ENCODE data around the gene BMP7.

BMP7 gene

DNA sequence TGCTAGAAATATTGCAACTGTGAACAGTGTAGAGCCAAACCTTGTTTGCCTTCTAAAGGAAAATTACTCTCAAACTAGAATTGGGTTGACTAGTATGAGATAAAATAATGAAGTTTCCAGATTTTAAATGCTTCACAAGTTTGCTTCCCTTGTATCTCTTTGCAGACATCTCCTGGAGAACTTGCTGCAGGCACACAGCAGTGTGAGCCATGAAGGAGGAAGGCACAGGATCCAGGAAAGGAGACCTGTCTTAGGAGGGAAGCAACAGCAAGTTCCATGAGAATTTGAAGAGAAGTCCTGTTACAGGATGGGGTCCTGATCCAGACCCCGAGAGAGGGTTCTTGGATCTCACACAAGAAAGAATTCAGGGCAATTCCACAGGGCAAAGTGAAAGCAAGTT lies 115.9 kb downstream of the BMP7 start:
- H4K8ac ChIP-seq (ENCODE audit: low read depth, low read length): no peak overlapping the region
- H3K27me3 ChIP-seq (ENCODE audit: insufficient read depth, low read length): no peaks in the 10 kb centered on the region
- peaks cover 2% of the 10 kb centered on the region for H3K9me3 ChIP-seq (ENCODE audit: insufficient read depth, low read depth, low read length)
- H3K23ac ChIP-seq (ENCODE audit: low read length): no peak overlapping the region
- H2BK5ac ChIP-seq (ENCODE audit: low read depth, low read length, poor library complexity): no peak overlapping the region
- no peak overlapping the region for H2BK120ac ChIP-seq (ENCODE audit: insufficient read depth, low read length, poor library complexity)
- H4K12ac ChIP-seq (ENCODE audit: low read depth, low read length): no peak overlapping the region
- no peak overlapping the region for H3K4me2 ChIP-seq (ENCODE audit: low read length)
- H3K27ac ChIP-seq (ENCODE audit: low read depth, low read length): no peak overlapping the region
- no peak overlapping the region for H3K9ac ChIP-seq (ENCODE audit: low read length)
- no peak for DNase-seq
- H3K79me2 ChIP-seq (ENCODE audit: control insufficient read depth, insufficient read depth, low read length, poor library complexity): no peaks in the 10 kb centered on the region
- WGBS (ENCODE audit: extremely low coverage, insufficient coverage, insufficient read length): no CpG with 5 or more reads among the region's 1 CpG
- H3K36me3 ChIP-seq (ENCODE audit: control insufficient read depth in 1 of 2, insufficient read depth in 2 of 2, low read length in 2 of 2): no peaks in the 10 kb centered on the region
- H3K4me3 ChIP-seq (ENCODE audit: low read depth, low read length): no peak overlapping the region
- H3K18ac ChIP-seq (ENCODE audit: low read length): no peak overlapping the region
- no peak overlapping the region for H4K91ac ChIP-seq (ENCODE audit: low read depth, low read length)
- H2AK5ac ChIP-seq (ENCODE audit: low read length): no peak overlapping the region
- H3K4ac ChIP-seq (ENCODE audit: low read depth, low read length): no peak overlapping the region
- H2AFZ ChIP-seq (ENCODE audit: insufficient read depth, low read length, poor library complexity): no peak overlapping the region
- H3K4me1 ChIP-seq (ENCODE audit: control insufficient read depth in 1 of 2, insufficient read depth in 2 of 2, low read length in 2 of 2): no peaks in the 10 kb centered on the region
- H2BK12ac ChIP-seq (ENCODE audit: low read length): no peak overlapping the region
- no peak overlapping the region for H3K14ac ChIP-seq (ENCODE audit: low read length)
- H3K79me1 ChIP-seq (ENCODE audit: low read length): no peaks in the 10 kb centered on the region

DNA sequence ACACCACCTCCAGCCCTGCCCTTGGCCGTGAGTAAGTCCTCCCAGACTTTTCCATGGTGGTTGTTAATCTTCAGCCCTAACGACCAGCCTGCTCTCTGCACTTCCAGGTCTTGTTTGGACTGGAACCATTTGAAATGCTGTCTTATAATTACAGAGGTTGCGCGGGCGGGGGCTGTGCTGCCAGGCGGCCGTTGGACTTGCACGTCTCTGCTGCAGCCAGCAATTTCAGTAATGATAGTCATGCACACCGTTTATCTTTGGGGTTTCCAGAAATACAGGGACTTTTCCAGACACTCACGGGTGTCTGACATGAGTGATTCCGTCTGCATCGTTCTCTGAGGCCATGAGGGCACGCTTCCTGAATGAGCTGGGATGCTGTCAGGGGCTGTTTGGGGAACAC lies 118.2 kb downstream of the BMP7 start:
- Histone ChIP-seq H2BK5ac (ENCODE audit: low read depth, low read length, poor library complexity) (no peak overlapping the region), H2BK120ac (ENCODE audit: insufficient read depth, low read length, poor library complexity) (no peak overlapping the region), H4K12ac (ENCODE audit: low read depth, low read length) (no peak overlapping the region), H3K4me3 (ENCODE audit: low read depth, low read length) (no peak overlapping the region), H4K8ac (ENCODE audit: low read depth, low read length) (no peak overlapping the region), H2BK12ac (ENCODE audit: low read length) (no peak overlapping the region), H3K4me1 (ENCODE audit: control insufficient read depth in 1 of 2, insufficient read depth in 2 of 2, low read length in 2 of 2) (no peaks in the 10 kb centered on the region), H3K14ac (ENCODE audit: low read length) (no peak overlapping the region), H4K91ac (ENCODE audit: low read depth, low read length) (no peak overlapping the region), H2AK5ac (ENCODE audit: low read length) (no peak overlapping the region), H3K36me3 (ENCODE audit: control insufficient read depth in 1 of 2, insufficient read depth in 2 of 2, low read length in 2 of 2) (no peaks in the 10 kb centered on the region), H3K4me2 (ENCODE audit: low read length) (no peak overlapping the region), H3K9ac (ENCODE audit: low read length) (no peak overlapping the region), H3K79me1 (ENCODE audit: low read length) (no peaks in the 10 kb centered on the region), H3K27ac (ENCODE audit: low read depth, low read length) (no peak overlapping the region), H3K4ac (ENCODE audit: low read depth, low read length) (no peak overlapping the region), H3K9me3 (ENCODE audit: insufficient read depth, low read depth, low read length) (no peaks in the 10 kb centered on the region), H3K79me2 (ENCODE audit: control insufficient read depth, insufficient read depth, low read length, poor library complexity) (no peaks in the 10 kb centered on the region), H3K18ac (ENCODE audit: low read length) (no peak overlapping the region), H3K23ac (ENCODE audit: low read length) (no peak overlapping the region), H3K27me3 (ENCODE audit: insufficient read depth, low read length) (no peaks in the 10 kb centered on the region), H2AFZ (ENCODE audit: insufficient read depth, low read length, poor library complexity) (no peak overlapping the region)
- WGBS (ENCODE audit: extremely low coverage, insufficient coverage, insufficient read length): no CpG with 5 or more reads among the region's 13 CpGs
- peak in 1 of 2 donors; percentile 13 for DNase-seq

DNA sequence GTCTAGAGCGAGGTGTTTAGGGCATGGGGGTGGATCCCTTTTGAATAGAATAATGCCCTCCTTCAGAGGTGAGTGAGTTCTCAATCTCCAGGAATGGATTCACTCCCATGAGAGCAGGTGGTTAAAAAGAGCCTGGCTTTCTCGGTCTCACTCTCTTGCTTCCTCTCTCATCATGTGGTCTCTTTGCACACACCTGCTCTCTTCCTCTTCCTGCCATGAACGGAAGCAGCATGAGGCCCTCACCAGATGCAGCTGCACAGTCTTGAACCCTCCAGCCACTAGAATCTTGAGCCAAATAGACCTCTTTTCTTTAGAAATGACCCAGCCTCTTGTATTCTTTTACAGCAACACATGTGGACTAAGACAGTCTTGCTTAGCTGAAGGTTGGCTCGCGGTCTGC lies 119.3 kb downstream of the BMP7 start:
- Histone ChIP-seq H3K4me1 (ENCODE audit: control insufficient read depth in 1 of 2, insufficient read depth in 2 of 2, low read length in 2 of 2) (no peaks in the 10 kb centered on the region), H3K4me3 (ENCODE audit: low read depth, low read length) (no peak overlapping the region), H3K9ac (ENCODE audit: low read length) (no peak overlapping the region), H4K12ac (ENCODE audit: low read depth, low read length) (no peak overlapping the region), H3K23ac (ENCODE audit: low read length) (no peak overlapping the region), H3K27me3 (ENCODE audit: insufficient read depth, low read length) (no peaks in the 10 kb centered on the region), H3K36me3 (ENCODE audit: control insufficient read depth in 1 of 2, insufficient read depth in 2 of 2, low read length in 2 of 2) (no peaks in the 10 kb centered on the region), H3K14ac (ENCODE audit: low read length) (no peak overlapping the region), H2AFZ (ENCODE audit: insufficient read depth, low read length, poor library complexity) (no peak overlapping the region), H2BK5ac (ENCODE audit: low read depth, low read length, poor library complexity) (no peak overlapping the region), H3K18ac (ENCODE audit: low read length) (no peak overlapping the region), H2AK5ac (ENCODE audit: low read length) (no peak overlapping the region), H3K27ac (ENCODE audit: low read depth, low read length) (no peak overlapping the region), H2BK120ac (ENCODE audit: insufficient read depth, low read length, poor library complexity) (no peak overlapping the region), H4K8ac (ENCODE audit: low read depth, low read length) (no peak overlapping the region), H3K79me1 (ENCODE audit: low read length) (no peaks in the 10 kb centered on the region), H3K4ac (ENCODE audit: low read depth, low read length) (no peak overlapping the region), H3K79me2 (ENCODE audit: control insufficient read depth, insufficient read depth, low read length, poor library complexity) (no peaks in the 10 kb centered on the region), H2BK12ac (ENCODE audit: low read length) (no peak overlapping the region), H3K4me2 (ENCODE audit: low read length) (no peak overlapping the region), H3K9me3 (ENCODE audit: insufficient read depth, low read depth, low read length) (no peaks in the 10 kb centered on the region), H4K91ac (ENCODE audit: low read depth, low read length) (no peak overlapping the region)
- no CpG with 5 or more reads among the region's 5 CpGs for WGBS (ENCODE audit: extremely low coverage, insufficient coverage, insufficient read length)
- DNase-seq: no peak

DNA sequence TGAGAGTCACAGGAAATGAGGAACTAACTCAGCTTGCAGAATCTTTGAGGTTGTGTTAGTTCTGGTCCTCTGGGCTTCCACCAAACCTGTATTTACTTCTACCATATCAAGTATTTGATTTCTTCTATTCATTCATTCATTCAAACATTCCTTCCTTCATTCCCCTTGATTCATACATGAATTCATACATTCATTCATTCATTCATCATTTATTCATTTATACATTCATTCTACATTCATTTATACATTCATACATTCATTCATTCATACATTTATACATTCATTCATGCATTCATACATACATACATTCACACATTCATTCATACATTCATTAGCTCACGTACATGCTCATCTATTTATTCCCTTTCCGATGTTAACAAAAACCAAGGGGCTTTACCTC lies 120.3 kb downstream of the BMP7 start:
- H4K91ac ChIP-seq (ENCODE audit: low read depth, low read length): no peak overlapping the region
- H3K79me1 ChIP-seq (ENCODE audit: low read length): no peaks in the 10 kb centered on the region
- H3K23ac ChIP-seq (ENCODE audit: low read length): no peak overlapping the region
- no peak overlapping the region for H4K12ac ChIP-seq (ENCODE audit: low read depth, low read length)
- no peak overlapping the region for H2BK5ac ChIP-seq (ENCODE audit: low read depth, low read length, poor library complexity)
- no peaks in the 10 kb centered on the region for H3K9me3 ChIP-seq (ENCODE audit: insufficient read depth, low read depth, low read length)
- H3K27ac ChIP-seq (ENCODE audit: low read depth, low read length): no peak overlapping the region
- no peak overlapping the region for H3K4ac ChIP-seq (ENCODE audit: low read depth, low read length)
- no peak overlapping the region for H3K14ac ChIP-seq (ENCODE audit: low read length)
- no peak overlapping the region for H4K8ac ChIP-seq (ENCODE audit: low read depth, low read length)
- no peaks in the 10 kb centered on the region for H3K27me3 ChIP-seq (ENCODE audit: insufficient read depth, low read length)
- no peak overlapping the region for H3K4me2 ChIP-seq (ENCODE audit: low read length)
- no peaks in the 10 kb centered on the region for H3K4me1 ChIP-seq (ENCODE audit: control insufficient read depth in 1 of 2, insufficient read depth in 2 of 2, low read length in 2 of 2)
- WGBS (ENCODE audit: extremely low coverage, insufficient coverage, insufficient read length): 100% methylated on average over 1 of the region's 2 CpGs
- no peaks in the 10 kb centered on the region for H3K79me2 ChIP-seq (ENCODE audit: control insufficient read depth, insufficient read depth, low read length, poor library complexity)
- H3K36me3 ChIP-seq (ENCODE audit: control insufficient read depth in 1 of 2, insufficient read depth in 2 of 2, low read length in 2 of 2): no peaks in the 10 kb centered on the region
- H3K4me3 ChIP-seq (ENCODE audit: low read depth, low read length): no peak overlapping the region
- no peak overlapping the region for H2BK12ac ChIP-seq (ENCODE audit: low read length)
- no peak for DNase-seq
- no peak overlapping the region for H2AK5ac ChIP-seq (ENCODE audit: low read length)
- no peak overlapping the region for H3K18ac ChIP-seq (ENCODE audit: low read length)
- no peak overlapping the region for H2AFZ ChIP-seq (ENCODE audit: insufficient read depth, low read length, poor library complexity)
- H3K9ac ChIP-seq (ENCODE audit: low read length): no peak overlapping the region
- H2BK120ac ChIP-seq (ENCODE audit: insufficient read depth, low read length, poor library complexity): no peak overlapping the region
